Mucosa of descending colon (tissue), 3 donors: ENCODE measurements around the gene SEPTIN10. TPM values are rescaled to one million over a fixed set of nuclear protein-coding genes. Genes with fewer than 3 reads are reported as not detected.
"Not testable (repeated sequence)": the region's sequence is repeated elsewhere in the genome, so short reads cannot be mapped to it uniquely, and the experiment has no call there.

Experiments used
- ATAC-seq: fragments of 200-7000 bp; cut with Tn5 transposase; one replicate; pipeline ENCODE4 v1.9.1; 2020; ENCODE audit warnings: mild to moderate bottlenecking, moderate library complexity
- DNase-seq, 3 donors: peaks; one replicate each; pipeline ENCODE4 v3.0.0-alpha.2; 2020
- H3K36me3 ChIP-seq: fragments of 200-600 bp; one replicate; pipeline ENCODE4 v1.8.0; 2021; ENCODE audit warnings: low read depth, mild to moderate bottlenecking
- H3K4me1 ChIP-seq: fragments of 200-600 bp; one replicate; pipeline ENCODE4 v1.8.0; 2021; ENCODE audit warnings: low read depth, mild to moderate bottlenecking
- H3K4me3 ChIP-seq: fragments of 200-600 bp; one replicate; pipeline ENCODE4 v1.8.0; 2021; ENCODE audit warnings: mild to moderate bottlenecking
- H3K9me3 ChIP-seq: fragments of 200-600 bp; one replicate; pipeline ENCODE4 v1.8.0; 2021; ENCODE audit warnings: mild to moderate bottlenecking
- intact Hi-C, 2 donors: fragments of 100-400 bp; cut with DNase I in 1 of 2; cut with micrococcal nuclease in 1 of 2; formaldehyde crosslinking; loops; one replicate each; pipeline versions ENCODE4 v1.11.0 to v1.11.1; 2022; cut with DNase I, micrococcal nuclease
- total RNA-seq, 3 donors: library from RNA; stranded (reverse); fragmentation: NEBNext Ultra II Directional in 2 of 3; extraction: Animal tissue kit (Norgen Biotek cat#: 25700) in 2 of 3; gene quantifications; one replicate each; pipeline versions ENCODE4 v1.2.1 to v1.2.4, GENCODE V29; 2021 to 2023
- TF ChIP-seq, protein P1 (sequence below): fragments of 200-600 bp; IDR thresholded peaks from one replicate; pipeline ENCODE4 v1.8.0; 2022; ENCODE audit warnings: antibody characterized with exemption, mild to moderate bottlenecking
- donor health status: DM: no; HTN: no; CAD: no; lungs with moderate emphysema.
- donor health status: DM: no; HTN: no; CAD: no.
- donor health status: DM: no; HTN: yes; CAD: no.

Gene SEPTIN10
- total RNA-seq, 3 donors from 2014 or later, result 79.3 to 112 (median 84.1) TPM

DNA sequence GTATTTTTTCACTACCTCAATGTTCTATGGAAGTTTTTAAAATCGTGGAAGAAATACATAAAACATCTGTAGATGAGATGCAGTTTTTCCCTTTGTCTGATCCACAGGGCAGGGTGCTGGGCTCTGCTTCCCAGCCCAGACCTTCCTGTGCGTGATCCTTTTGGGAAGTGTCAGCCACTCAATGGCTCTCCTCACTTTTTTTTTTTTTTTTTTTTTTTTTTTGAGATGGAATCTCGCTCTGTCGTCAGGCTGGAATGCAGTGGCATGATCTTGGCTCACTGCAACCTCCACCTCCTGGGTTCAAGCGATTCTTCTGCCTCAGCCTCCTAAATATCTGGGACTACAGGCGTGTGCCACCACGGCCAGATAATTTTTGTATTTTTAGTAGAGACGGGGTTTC lies 33.2 kb upstream of the SEPTIN10 start:
- DNase-seq, result no peak
- H3K9me3 ChIP-seq, result no peaks in the 10 kb centered on the region
- TF ChIP-seq, protein P1, sequence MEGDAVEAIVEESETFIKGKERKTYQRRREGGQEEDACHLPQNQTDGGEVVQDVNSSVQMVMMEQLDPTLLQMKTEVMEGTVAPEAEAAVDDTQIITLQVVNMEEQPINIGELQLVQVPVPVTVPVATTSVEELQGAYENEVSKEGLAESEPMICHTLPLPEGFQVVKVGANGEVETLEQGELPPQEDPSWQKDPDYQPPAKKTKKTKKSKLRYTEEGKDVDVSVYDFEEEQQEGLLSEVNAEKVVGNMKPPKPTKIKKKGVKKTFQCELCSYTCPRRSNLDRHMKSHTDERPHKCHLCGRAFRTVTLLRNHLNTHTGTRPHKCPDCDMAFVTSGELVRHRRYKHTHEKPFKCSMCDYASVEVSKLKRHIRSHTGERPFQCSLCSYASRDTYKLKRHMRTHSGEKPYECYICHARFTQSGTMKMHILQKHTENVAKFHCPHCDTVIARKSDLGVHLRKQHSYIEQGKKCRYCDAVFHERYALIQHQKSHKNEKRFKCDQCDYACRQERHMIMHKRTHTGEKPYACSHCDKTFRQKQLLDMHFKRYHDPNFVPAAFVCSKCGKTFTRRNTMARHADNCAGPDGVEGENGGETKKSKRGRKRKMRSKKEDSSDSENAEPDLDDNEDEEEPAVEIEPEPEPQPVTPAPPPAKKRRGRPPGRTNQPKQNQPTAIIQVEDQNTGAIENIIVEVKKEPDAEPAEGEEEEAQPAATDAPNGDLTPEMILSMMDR, result no peak
- H3K36me3 ChIP-seq, result no peaks in the 10 kb centered on the region
- no peak for ATAC-seq
- intact Hi-C loops, result no loop called here
- no peak overlapping the region for H3K4me3 ChIP-seq
- H3K4me1 ChIP-seq, result peaks cover 17% of the 10 kb centered on the region

DNA sequence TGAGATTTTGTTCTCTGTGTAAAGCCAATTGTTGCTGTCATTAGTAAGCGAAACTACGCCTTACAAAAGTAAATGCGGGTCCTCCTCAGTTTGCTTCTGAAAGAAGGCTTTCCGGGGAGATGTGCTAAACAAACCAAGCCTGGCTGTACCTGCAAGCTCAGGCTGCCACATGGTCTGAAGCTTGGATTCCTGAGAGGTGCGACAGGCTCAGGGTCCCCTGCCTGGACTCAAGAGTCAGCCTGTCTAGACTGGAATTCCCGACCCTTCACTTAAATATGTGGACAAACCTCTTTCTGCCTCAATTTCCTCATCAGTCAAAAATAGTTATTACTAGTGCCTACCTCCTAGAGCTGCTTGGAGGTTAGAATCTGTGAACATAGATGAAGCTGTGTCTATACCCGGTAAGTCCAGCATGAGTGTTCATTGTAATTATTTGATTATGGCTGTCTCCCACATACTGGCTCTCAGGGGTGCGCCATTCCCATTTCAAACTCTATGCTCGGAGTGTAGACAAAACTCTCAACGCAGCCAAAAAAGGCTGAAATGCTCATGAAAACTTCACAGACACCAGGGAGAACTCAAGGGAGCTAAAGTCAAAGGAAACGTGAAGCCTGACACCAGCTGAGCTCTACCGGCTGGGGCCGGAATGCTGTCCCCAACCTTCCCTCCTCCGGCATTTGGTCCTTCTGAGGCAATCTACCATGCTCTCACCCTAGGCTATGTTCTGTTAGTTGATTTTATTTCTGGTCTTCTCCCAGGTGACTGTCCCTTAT lies 31.8 kb upstream of the SEPTIN10 start:
- H3K36me3 ChIP-seq, result no peaks in the 10 kb centered on the region
- ATAC-seq, result no peak
- TF ChIP-seq, protein P1, result no peak

DNA sequence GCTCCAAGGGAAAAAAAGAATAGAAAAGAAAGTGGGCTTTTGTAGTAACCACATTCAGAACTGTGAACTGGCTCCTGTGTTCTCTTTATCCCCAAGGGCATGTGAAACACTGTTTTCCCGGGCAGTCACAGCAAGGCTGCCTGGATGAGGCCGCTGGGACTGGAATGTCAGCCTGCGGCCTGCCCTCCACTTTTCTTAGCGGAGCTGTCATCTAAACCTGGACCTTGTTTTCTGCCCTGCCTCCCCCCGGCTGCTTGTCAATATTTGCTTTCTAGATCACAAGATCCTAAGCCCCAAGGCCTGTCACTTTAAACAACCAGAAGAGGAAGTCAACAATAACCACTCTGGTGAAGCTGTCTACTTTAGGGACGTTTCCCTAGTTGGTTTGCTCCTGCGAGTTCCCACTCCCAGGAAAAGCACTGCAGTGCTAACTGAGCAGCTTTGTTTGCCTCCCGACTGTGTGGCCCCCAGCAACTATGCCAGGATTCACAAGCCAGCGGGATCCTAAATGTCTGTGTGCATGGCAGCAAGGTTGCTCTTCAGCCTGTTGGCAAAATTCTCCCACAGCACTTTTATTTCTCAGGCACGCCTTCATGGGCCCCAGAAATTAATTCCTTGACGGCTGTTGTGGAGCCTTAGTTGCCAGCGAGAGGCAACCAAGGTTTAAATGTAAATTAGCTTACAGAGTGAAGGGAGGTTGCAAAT lies 31.0 kb upstream of the SEPTIN10 start:
- TF ChIP-seq, protein P1, result no peak
- peaks cover 17% of the 10 kb centered on the region for H3K4me1 ChIP-seq
- intact Hi-C loops, result no loop called here
- H3K9me3 ChIP-seq, result no peaks in the 10 kb centered on the region
- DNase-seq, result peak; percentile 66 to 85 (median 73)
- peak; percentile 92 for ATAC-seq
- no peak overlapping the region for H3K4me3 ChIP-seq
- no peaks in the 10 kb centered on the region for H3K36me3 ChIP-seq

More for the DNA sequence above, 31.8 kb upstream of the SEPTIN10 start:
- Histone ChIP-seq H3K4me1 (peaks cover 17% of the 10 kb centered on the region), H3K4me3 (no peak overlapping the region), H3K9me3 (no peaks in the 10 kb centered on the region)
- no peak for DNase-seq
- intact Hi-C loops, result no loop called here

DNA sequence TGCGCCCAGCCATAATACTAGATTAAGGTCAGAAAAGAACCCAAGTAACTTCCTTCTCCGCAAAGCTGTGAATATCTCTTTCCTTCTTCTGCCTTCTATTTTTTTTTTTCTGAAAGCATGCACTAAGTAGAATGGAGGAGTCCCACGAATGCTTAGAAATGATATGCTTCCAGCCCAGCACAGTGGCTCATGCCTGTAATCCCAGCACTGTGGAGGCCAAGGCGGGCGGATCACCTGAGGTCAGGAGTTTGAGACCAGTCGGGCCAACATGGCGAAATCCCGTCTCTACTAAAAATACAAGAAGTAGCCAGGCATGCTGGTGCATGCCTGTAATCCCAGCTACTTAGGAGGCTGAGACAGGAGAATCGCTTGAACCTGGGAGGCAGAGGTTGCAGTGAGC lies 26.2 kb upstream of the SEPTIN10 start:
- H3K36me3 ChIP-seq, H3K9me3 ChIP-seq, intact Hi-C loops, H3K4me3 ChIP-seq, DNase-seq, ATAC-seq: not testable (repeated sequence)
- peaks cover 13% of the 10 kb centered on the region for H3K4me1 ChIP-seq

DNA sequence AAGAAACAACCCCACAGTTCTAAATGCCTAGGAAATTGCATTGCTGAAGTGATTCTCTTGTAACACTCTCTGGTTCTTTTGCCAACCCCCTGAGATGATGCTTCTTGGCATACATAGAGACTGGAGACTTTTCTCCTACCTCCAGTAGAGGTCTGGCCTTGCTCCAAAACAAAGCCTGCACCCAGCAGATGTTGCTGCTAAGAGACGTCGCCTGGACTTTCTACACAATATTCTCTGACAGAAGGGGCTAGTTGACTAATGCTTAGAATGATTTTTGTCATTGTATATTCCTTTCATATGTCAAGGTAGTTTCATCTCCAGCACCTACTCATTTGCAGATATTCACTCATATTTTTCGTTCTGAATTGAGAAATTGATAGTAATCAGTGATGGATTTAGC lies 25.0 kb upstream of the SEPTIN10 start:
- no peaks in the 10 kb centered on the region for H3K36me3 ChIP-seq
- DNase-seq (peak in 1 of 3 donors; percentile 32), ATAC-seq (peak; percentile 53)
- intact Hi-C loops, result no loop called here
- no peaks in the 10 kb centered on the region for H3K9me3 ChIP-seq
- TF ChIP-seq, protein P1, result no peak
- peaks cover 2% of the 10 kb centered on the region for H3K4me1 ChIP-seq
- H3K4me3 ChIP-seq, result no peak overlapping the region
